NT2/D1 (cell line): ENCODE measurements around the gene PPIL4.

Experiments used
- DNase-seq: peaks from one replicate; pipeline ENCODE4 v3.0.0-alpha.2; 2011; ENCODE audit warnings: low read depth, low spot score
- H3K27me3 ChIP-seq: 2 replicates; pipeline ENCODE4 v1.6.0; 2011; ENCODE audit warnings: mild to moderate bottlenecking; ENCODE audit not compliant: insufficient read length, insufficient read depth
- H3K36me3 ChIP-seq: 2 replicates; pipeline ENCODE4 v1.6.1; 2011; ENCODE audit warnings: mild to moderate bottlenecking, low read length, mixed read lengths; ENCODE audit not compliant: insufficient read depth, insufficient read length
- H3K4me1 ChIP-seq: 2 replicates; pipeline ENCODE4 v1.5.1; 2011; ENCODE audit not compliant: insufficient read depth, insufficient read length
- H3K4me3 ChIP-seq: 2 replicates; pipeline ENCODE4 v1.5.1; 2011; ENCODE audit warnings: low read depth; ENCODE audit not compliant: insufficient read length
- H3K9ac ChIP-seq: 2 replicates; pipeline ENCODE4 v1.6.0; 2011; ENCODE audit warnings: low read depth; ENCODE audit not compliant: insufficient read length
- H3K9me3 ChIP-seq: 2 replicates; pipeline ENCODE4 v1.5.1; 2011; ENCODE audit warnings: mild to moderate bottlenecking, low read length; ENCODE audit not compliant: insufficient read depth
- SUZ12 ChIP-seq: IDR thresholded peaks from 2 replicates; pipeline ENCODE4 v1.6.1; 2011; ENCODE audit not compliant: insufficient read length, insufficient read depth; ENCODE audit errors: extremely low read depth
- YY1 ChIP-seq: IDR thresholded peaks from 2 replicates; pipeline ENCODE4 v1.6.1; 2011; ENCODE audit not compliant: insufficient read length, insufficient read depth
- ZNF274 ChIP-seq: IDR thresholded peaks from 2 replicates; pipeline ENCODE4 v1.6.1; 2011; ENCODE audit warnings: mild to moderate bottlenecking, low read depth, low read length

Gene PPIL4

GRCh38 chr6:149492798-149493343 lies 53.0 kb downstream of the PPIL4 start:
- Histone ChIP-seq H3K4me3 (no peak overlapping the region), H3K36me3 (no peaks in the 10 kb centered on the region), H3K9me3 (no peaks in the 10 kb centered on the region), H3K4me1 (no peaks in the 10 kb centered on the region), H3K27me3 (no peaks in the 10 kb centered on the region), H3K9ac (no peak overlapping the region)
- DNase-seq = no peak
- TF ChIP-seq YY1 (no peak), ZNF274 (no peak), SUZ12 (no peak)

- no peak for DNase-seq
- no peaks in the 10 kb centered on the region for H3K36me3 ChIP-seq
- no peak for TF ChIP-seq SUZ12
- TF ChIP-seq ZNF274 = no peak
- no peak for TF ChIP-seq YY1
- no peak overlapping the region for H3K9ac ChIP-seq
- H3K9me3 ChIP-seq = no peaks in the 10 kb centered on the region
- H3K4me1 ChIP-seq = peaks cover 4% of the 10 kb centered on the region
- H3K27me3 ChIP-seq = no peaks in the 10 kb centered on the region
- H3K4me3 ChIP-seq = no peak overlapping the region
Measured at GRCh38 chr6:149489967-149490366, 55.9 kb downstream of the PPIL4 start.

GRCh38 chr6:149488815-149489214 lies 57.0 kb downstream of the PPIL4 start:
- TF ChIP-seq SUZ12 = no peak
- TF ChIP-seq ZNF274 = no peak
- no peak for TF ChIP-seq YY1
- Histone ChIP-seq H3K36me3 (no peaks in the 10 kb centered on the region), H3K9ac (no peak overlapping the region), H3K9me3 (no peaks in the 10 kb centered on the region), H3K27me3 (no peaks in the 10 kb centered on the region), H3K4me1 (peaks cover 4% of the 10 kb centered on the region), H3K4me3 (no peak overlapping the region)
- DNase-seq = no peak

GRCh38 chr6:149487316-149487715 lies 58.5 kb downstream of the PPIL4 start:
- no peak for DNase-seq
- H3K36me3 ChIP-seq = no peaks in the 10 kb centered on the region
- no peak overlapping the region for H3K4me3 ChIP-seq
- no peaks in the 10 kb centered on the region for H3K9me3 ChIP-seq
- no peaks in the 10 kb centered on the region for H3K27me3 ChIP-seq
- no peak for TF ChIP-seq SUZ12
- no peak for TF ChIP-seq ZNF274
- no peak for TF ChIP-seq YY1
- H3K4me1 ChIP-seq = peaks cover 4% of the 10 kb centered on the region
- H3K9ac ChIP-seq = no peak overlapping the region

GRCh38 chr6:149484733-149485700 lies 60.8 kb downstream of the PPIL4 start, which contains the start of gene ZC3H12D:
Gene ZC3H12D, minus strand, starts transcription at chr6:149485014. Its CDS starts 10,471 bp downstream, at chr6:149474543.
- H3K27me3 ChIP-seq = no peaks in the 10 kb centered on the region
- no peak within 1 kb of the TSS for H3K4me3 ChIP-seq
- H3K9me3 ChIP-seq = no peaks in the 10 kb centered on the region
- no peak for DNase-seq
- H3K36me3 ChIP-seq = no peaks in the 10 kb centered on the region
- H3K4me1 ChIP-seq = peaks cover 4% of the 10 kb centered on the region
- no peak within 1 kb of the TSS for H3K9ac ChIP-seq
- TF ChIP-seq SUZ12 (no peak), ZNF274 (no peak), YY1 (no peak)

- DNase-seq = no peak
- Histone ChIP-seq H3K27me3 (no peaks in the 10 kb centered on the region), H3K9ac (no peak overlapping the region), H3K4me3 (no peak overlapping the region), H3K9me3 (no peaks in the 10 kb centered on the region), H3K4me1 (peaks cover 4% of the 10 kb centered on the region), H3K36me3 (no peaks in the 10 kb centered on the region)
- TF ChIP-seq YY1 = no peak
Measured at GRCh38 chr6:149483849-149484655, 61.8 kb downstream of the PPIL4 start.

- no peak for TF ChIP-seq YY1
- TF ChIP-seq ZNF274 = no peak
- no peak for TF ChIP-seq SUZ12
- H3K27me3 ChIP-seq = no peaks in the 10 kb centered on the region
- H3K9me3 ChIP-seq = no peaks in the 10 kb centered on the region
- no peak overlapping the region for H3K4me3 ChIP-seq
- H3K36me3 ChIP-seq = no peaks in the 10 kb centered on the region
- H3K9ac ChIP-seq = no peak overlapping the region
- DNase-seq = no peak
- H3K4me1 ChIP-seq = peaks cover 4% of the 10 kb centered on the region
Measured at GRCh38 chr6:149483334-149483725, 62.5 kb downstream of the PPIL4 start.
